Measurements from ENCODE around the gene PLD6.

Gene PLD6

DNA sequence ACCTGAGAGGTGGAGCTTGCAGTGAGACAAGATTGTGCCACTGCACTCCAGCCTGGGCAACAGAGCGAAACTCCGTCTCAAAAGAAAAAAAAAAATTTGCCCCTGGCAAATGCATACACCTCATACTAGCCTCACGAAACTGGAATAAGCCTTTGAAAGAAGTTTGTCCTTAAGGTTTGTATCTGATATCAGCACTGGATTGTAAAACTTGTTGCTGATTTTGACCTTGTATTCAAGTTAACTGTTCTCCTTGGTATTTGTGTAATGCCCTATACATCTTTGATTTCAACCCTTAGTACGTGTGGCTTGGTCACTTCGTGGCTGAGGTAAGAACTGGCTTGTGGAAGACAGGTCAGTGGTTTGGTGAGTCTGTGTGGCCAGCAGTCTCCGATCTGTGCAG is 37.0 kb upstream of the PLD6 start:
- no peak overlapping the region for H3K4me3 ChIP-seq (ENCODE audit: low read depth, low read length)
- TF ChIP-seq, protein P1, sequence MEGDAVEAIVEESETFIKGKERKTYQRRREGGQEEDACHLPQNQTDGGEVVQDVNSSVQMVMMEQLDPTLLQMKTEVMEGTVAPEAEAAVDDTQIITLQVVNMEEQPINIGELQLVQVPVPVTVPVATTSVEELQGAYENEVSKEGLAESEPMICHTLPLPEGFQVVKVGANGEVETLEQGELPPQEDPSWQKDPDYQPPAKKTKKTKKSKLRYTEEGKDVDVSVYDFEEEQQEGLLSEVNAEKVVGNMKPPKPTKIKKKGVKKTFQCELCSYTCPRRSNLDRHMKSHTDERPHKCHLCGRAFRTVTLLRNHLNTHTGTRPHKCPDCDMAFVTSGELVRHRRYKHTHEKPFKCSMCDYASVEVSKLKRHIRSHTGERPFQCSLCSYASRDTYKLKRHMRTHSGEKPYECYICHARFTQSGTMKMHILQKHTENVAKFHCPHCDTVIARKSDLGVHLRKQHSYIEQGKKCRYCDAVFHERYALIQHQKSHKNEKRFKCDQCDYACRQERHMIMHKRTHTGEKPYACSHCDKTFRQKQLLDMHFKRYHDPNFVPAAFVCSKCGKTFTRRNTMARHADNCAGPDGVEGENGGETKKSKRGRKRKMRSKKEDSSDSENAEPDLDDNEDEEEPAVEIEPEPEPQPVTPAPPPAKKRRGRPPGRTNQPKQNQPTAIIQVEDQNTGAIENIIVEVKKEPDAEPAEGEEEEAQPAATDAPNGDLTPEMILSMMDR (IDR thresholded peaks at IDR 0.05; ENCODE audit: low read depth, low read length): no peak
- TF ChIP-seq MAX (IDR thresholded peaks at IDR 0.05; ENCODE audit: low read depth, low read length) (no peak), MYC (IDR thresholded peaks at IDR 0.05; ENCODE audit: low read depth, low read length) (no peak), POLR2A (IDR thresholded peaks at IDR 0.05; ENCODE audit: extremely low read depth, insufficient read length) (no peak)
- DNase-seq (ENCODE audit: low read depth): no peak

DNA sequence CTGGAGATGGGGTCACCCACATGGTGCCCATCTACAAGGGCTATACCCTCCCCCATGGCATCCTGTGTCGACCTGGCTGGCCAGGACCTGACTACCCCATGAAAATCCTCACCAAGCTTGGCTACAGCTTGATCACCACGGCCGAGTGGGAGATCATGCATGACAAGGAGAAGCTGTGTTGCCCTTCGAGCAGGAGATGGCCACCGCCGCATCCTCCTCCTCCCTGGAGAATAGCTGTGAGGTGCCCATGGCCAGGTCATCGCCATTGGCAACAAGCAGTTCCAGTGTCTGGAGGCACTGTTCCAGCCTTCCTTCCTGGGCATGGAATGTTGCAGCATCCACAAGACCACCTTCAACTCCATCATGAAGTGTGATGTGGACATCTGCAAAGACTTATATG is 36.1 kb upstream of the PLD6 start:
- TF ChIP-seq, protein P1 (IDR thresholded peaks at IDR 0.05; ENCODE audit: low read depth, low read length): no peak
- TF ChIP-seq MYC (IDR thresholded peaks at IDR 0.05; ENCODE audit: low read depth, low read length) (no peak), MAX (IDR thresholded peaks at IDR 0.05; ENCODE audit: low read depth, low read length) (no peak), POLR2A (IDR thresholded peaks at IDR 0.05; ENCODE audit: extremely low read depth, insufficient read length) (no peak)
- H3K4me3 ChIP-seq (ENCODE audit: low read depth, low read length): no peak overlapping the region
- no peak for DNase-seq (ENCODE audit: low read depth)

GRCh38 chr17:17241656-17242055 is 35.5 kb upstream of the PLD6 start:
- no peak overlapping the region for H3K4me3 ChIP-seq (ENCODE audit: low read depth, low read length)
- TF ChIP-seq MAX (IDR thresholded peaks at IDR 0.05; ENCODE audit: low read depth, low read length) (no peak), POLR2A (IDR thresholded peaks at IDR 0.05; ENCODE audit: extremely low read depth, insufficient read length) (no peak), MYC (IDR thresholded peaks at IDR 0.05; ENCODE audit: low read depth, low read length) (no peak)
- TF ChIP-seq, protein P1 (IDR thresholded peaks at IDR 0.05; ENCODE audit: low read depth, low read length): no peak
- no peak for DNase-seq (ENCODE audit: low read depth)

GRCh38 chr17:17239832-17240231 is 33.7 kb upstream of the PLD6 start:
- DNase-seq (ENCODE audit: low read depth): no peak
- H3K4me3 ChIP-seq (ENCODE audit: low read depth, low read length): no peak overlapping the region
- TF ChIP-seq, protein P1 (IDR thresholded peaks at IDR 0.05; ENCODE audit: low read depth, low read length): no peak
- TF ChIP-seq MYC (IDR thresholded peaks at IDR 0.05; ENCODE audit: low read depth, low read length) (no peak), POLR2A (IDR thresholded peaks at IDR 0.05; ENCODE audit: extremely low read depth, insufficient read length) (no peak), MAX (IDR thresholded peaks at IDR 0.05; ENCODE audit: low read depth, low read length) (no peak)

DNA sequence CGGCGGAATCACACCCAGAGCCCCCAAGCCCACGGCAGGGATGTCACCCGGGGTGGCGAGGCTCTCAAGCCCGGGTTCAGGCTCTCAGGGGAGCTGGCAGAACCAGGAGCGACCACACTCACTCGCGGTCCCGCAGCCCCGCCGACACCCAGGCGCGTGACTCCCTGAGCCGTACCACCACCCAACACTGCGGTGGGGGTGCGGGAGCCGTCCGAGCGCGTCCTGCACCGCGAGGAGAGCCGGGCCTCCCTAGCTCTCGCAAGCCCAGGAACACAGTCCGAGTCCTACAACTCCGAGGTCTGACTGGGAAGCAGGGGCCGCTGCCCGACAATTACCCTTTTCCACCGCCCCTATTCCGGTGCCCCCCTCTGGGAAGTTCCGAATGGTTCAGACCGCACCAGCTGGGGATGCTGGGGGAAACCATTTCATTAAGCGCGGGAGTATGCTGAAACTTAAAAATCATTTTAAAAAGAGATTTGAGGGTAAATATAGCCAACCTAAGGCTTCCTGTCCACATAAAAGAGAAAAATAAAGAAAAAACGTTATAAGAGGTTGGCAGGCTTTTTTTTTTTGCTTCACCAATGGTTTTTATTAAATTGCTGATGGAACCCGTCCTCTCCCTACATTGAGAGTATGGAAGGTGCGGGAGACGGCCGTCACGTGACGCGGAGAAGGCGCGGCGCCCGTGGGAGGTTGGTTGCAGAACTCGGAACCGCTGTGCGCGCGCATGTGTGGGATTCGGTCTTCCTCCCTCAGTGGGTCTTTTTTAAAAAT is 31.1 kb upstream of the PLD6 start, which contains the start of gene FLCN:
Gene FLCN, minus strand, starts transcription at position 143 of the 774 bp plus-strand sequence. CDS start 9,031 bp downstream, outside the sequence.
- DNase-seq (ENCODE audit: low read depth): peak; percentile 89
- TF ChIP-seq MYC (IDR thresholded peaks at IDR 0.05; ENCODE audit: low read depth, low read length): peak; percentile 81
- TF ChIP-seq MAX (IDR thresholded peaks at IDR 0.05; ENCODE audit: low read depth, low read length): peak; percentile 94
- TF ChIP-seq, protein P1 (IDR thresholded peaks at IDR 0.05; ENCODE audit: low read depth, low read length): no peak
- TF ChIP-seq POLR2A (IDR thresholded peaks at IDR 0.05; ENCODE audit: extremely low read depth, insufficient read length): peak; percentile 57
- H3K4me3 ChIP-seq (ENCODE audit: low read depth, low read length): peak within 1 kb of the TSS; percentile 91
